GM12878 (cell line): ENCODE results near the gene TEX54.

Source experiments
- BACH1 ChIP-seq: fragments of 450-650 bp; IDR thresholded peaks from 2 replicates; pipeline ENCODE4 v1.6.1; 2017; ENCODE audit warnings: mild to moderate bottlenecking, borderline replicate concordance
- CEBPB ChIP-seq, 2 experiments: fragments of 150-350 bp in 1 of 2; IDR thresholded peaks; 2 replicates each; pipeline ENCODE4 v1.6.1; 2012 to 2014; ENCODE audit warnings: low read depth in 2 of 2, low read length in 2 of 2, borderline replicate concordance in 1 of 2, inconsistent platforms in 1 of 2
- POLR2A ChIP-seq: IDR thresholded peaks from 2 replicates; pipeline ENCODE4 v1.6.1; 2011; ENCODE audit warnings: low read depth, mild to moderate bottlenecking, low read length
- ZBED1 ChIP-seq: IDR thresholded peaks from 2 replicates; pipeline ENCODE4 v1.6.1; 2016; ENCODE audit warnings: borderline replicate concordance
- TF ChIP-seq, protein P1 (sequence below): IDR thresholded peaks from 2 replicates; pipeline ENCODE4 v1.6.1; 2012; ENCODE audit warnings: low read depth, low read length, improper control_type of control experiment
- TF ChIP-seq, protein P2 (sequence below): fragments of 450-650 bp; IDR thresholded peaks from 2 replicates; pipeline ENCODE4 v1.6.1; 2016; ENCODE audit warnings: mild to moderate bottlenecking
- TF ChIP-seq, protein P3 (sequence below), 3 experiments: IDR thresholded peaks in 2 of 3; conservative IDR thresholded peaks in 1 of 3; 2 replicates each; pipeline ENCODE4 v1.5.1; 2011; ENCODE audit warnings: low read depth in 3 of 3, low read length in 3 of 3, mild to moderate bottlenecking in 3 of 3, control low read depth in 2 of 3, moderate library complexity in 2 of 3, inconsistent platforms in 1 of 3, mixed read lengths in 1 of 3; ENCODE audit not compliant: control insufficient read depth in 2 of 3, insufficient read depth in 1 of 3; ENCODE audit errors: extremely low read depth in 1 of 3

DNA sequence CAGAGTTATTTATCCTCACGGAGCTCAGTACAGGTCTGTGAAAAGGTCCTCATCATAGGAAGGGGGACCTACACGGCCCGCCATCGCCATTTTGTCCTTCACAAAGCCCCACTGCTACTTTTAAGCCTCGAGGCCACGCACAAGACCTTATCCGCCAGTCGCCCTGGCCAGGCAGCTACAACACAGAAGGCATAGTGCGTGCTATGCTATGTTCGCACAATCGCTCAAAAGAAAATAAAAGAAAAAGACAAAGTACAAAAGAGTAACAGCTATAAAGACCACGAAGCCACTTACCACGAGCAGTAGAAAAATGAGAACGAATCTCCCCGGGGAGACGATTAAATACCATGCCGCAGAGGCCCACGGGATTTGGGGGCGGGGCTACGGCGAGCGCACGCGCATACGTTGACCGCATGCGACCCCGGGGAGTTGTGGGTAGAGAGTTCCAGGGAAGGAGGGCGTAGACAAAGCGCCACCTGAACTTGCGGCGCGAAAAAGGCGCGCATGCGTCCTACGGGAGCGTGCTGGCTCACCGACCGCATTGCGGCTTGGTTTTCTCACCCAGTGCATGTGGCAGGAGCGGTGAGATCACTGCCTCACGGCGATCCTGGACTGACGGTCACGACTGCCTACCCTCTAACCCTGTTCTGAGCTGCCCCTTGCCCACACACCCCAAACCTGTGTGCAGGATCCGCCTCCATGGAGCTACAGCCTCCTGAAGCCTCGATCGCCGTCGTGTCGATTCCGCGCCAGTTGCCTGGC lies 23.1 kb upstream of the TEX54 start:
- TF ChIP-seq ZBED1, result peak; percentile 98
- TF ChIP-seq, protein P1, sequence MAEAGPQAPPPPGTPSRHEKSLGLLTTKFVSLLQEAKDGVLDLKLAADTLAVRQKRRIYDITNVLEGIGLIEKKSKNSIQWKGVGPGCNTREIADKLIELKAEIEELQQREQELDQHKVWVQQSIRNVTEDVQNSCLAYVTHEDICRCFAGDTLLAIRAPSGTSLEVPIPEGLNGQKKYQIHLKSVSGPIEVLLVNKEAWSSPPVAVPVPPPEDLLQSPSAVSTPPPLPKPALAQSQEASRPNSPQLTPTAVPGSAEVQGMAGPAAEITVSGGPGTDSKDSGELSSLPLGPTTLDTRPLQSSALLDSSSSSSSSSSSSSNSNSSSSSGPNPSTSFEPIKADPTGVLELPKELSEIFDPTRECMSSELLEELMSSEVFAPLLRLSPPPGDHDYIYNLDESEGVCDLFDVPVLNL, result peak; percentile 91
- TF ChIP-seq, protein P2, sequence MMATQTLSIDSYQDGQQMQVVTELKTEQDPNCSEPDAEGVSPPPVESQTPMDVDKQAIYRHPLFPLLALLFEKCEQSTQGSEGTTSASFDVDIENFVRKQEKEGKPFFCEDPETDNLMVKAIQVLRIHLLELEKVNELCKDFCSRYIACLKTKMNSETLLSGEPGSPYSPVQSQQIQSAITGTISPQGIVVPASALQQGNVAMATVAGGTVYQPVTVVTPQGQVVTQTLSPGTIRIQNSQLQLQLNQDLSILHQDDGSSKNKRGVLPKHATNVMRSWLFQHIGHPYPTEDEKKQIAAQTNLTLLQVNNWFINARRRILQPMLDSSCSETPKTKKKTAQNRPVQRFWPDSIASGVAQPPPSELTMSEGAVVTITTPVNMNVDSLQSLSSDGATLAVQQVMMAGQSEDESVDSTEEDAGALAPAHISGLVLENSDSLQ, result peak; percentile 67; the same call in 1 of the 2 replicates
- TF ChIP-seq BACH1, result peak; percentile 69
- TF ChIP-seq CEBPB (IDR thresholded peaks at IDR 0.05; ENCODE audit: borderline replicate concordance in 1 of 2, low read depth in 2 of 2, low read length in 2 of 2), result no peak
- TF ChIP-seq, protein P3, sequence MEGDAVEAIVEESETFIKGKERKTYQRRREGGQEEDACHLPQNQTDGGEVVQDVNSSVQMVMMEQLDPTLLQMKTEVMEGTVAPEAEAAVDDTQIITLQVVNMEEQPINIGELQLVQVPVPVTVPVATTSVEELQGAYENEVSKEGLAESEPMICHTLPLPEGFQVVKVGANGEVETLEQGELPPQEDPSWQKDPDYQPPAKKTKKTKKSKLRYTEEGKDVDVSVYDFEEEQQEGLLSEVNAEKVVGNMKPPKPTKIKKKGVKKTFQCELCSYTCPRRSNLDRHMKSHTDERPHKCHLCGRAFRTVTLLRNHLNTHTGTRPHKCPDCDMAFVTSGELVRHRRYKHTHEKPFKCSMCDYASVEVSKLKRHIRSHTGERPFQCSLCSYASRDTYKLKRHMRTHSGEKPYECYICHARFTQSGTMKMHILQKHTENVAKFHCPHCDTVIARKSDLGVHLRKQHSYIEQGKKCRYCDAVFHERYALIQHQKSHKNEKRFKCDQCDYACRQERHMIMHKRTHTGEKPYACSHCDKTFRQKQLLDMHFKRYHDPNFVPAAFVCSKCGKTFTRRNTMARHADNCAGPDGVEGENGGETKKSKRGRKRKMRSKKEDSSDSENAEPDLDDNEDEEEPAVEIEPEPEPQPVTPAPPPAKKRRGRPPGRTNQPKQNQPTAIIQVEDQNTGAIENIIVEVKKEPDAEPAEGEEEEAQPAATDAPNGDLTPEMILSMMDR (IDR thresholded peaks at IDR 0.05 in 2 of 3, conservative IDR thresholded peaks at IDR 0.05 in 1 of 3; ENCODE audit: control insufficient read depth in 2 of 3, extremely low read depth in 1 of 3, insufficient read depth in 1 of 3, low read depth in 3 of 3, low read length in 3 of 3), result no peak
- peak; percentile 99 for TF ChIP-seq POLR2A
